ENCODE measurements around the gene MYO7A. TPM values are rescaled to one million over a fixed set of nuclear protein-coding genes. Genes with fewer than 3 reads are reported as not detected.

The MYO7A gene
- polyA plus RNA-seq, 1 experiment = not detected

DNA sequence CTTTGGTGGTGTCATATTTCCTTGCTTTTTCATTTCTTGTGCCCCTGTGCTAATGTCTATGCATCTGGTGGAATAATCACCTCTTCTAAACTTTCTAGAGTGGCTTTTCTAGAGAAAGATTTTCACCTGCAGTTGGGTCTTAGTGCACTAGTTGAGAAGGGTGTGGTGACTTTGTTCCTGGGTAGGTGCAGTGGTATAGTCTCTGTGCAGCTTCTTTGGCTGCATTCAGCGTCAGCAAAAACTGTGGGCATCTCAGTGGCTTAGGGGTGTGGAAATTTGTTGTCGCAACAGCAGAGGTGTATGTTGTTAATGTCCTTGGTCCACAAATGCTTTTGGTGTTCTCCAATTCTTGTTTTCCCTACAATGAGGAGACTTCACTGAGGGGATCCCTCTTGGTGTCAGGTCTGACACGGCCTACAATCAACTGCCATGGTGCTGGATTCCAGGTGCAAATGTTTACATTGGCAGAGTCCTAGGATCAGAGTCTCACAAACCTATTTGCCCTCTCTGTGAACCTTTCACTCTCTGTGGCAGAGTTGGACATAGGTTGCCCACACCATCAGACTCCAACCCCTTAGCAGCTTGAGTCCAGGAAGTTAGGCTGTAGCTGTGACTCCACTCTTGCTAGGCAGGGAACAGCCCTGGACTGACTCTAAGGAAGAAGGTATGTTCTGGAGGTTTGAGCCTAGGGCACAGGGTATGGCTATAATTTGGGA is 124.7 kb downstream of the MYO7A start:
- Histone ChIP-seq H3K9me3 (ENCODE audit: control insufficient read depth, insufficient read depth, low read length) (peaks cover 3% of the 10 kb centered on the region), H3K27me3 (ENCODE audit: control insufficient read depth, insufficient read depth, low read length) (no peaks in the 10 kb centered on the region), H3K4me3 (ENCODE audit: low read depth, low read length) (no peak overlapping the region), H3K27ac (ENCODE audit: low read depth, low read length) (no peak overlapping the region)
- CTCF ChIA-PET = interaction anchor here (0.5 kb wide), 1 partner anchor 10 kb away, joined by 3 read pairs; no protein-coding TSS in a partner anchor
- TF ChIP-seq, protein P1, sequence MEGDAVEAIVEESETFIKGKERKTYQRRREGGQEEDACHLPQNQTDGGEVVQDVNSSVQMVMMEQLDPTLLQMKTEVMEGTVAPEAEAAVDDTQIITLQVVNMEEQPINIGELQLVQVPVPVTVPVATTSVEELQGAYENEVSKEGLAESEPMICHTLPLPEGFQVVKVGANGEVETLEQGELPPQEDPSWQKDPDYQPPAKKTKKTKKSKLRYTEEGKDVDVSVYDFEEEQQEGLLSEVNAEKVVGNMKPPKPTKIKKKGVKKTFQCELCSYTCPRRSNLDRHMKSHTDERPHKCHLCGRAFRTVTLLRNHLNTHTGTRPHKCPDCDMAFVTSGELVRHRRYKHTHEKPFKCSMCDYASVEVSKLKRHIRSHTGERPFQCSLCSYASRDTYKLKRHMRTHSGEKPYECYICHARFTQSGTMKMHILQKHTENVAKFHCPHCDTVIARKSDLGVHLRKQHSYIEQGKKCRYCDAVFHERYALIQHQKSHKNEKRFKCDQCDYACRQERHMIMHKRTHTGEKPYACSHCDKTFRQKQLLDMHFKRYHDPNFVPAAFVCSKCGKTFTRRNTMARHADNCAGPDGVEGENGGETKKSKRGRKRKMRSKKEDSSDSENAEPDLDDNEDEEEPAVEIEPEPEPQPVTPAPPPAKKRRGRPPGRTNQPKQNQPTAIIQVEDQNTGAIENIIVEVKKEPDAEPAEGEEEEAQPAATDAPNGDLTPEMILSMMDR (IDR thresholded peaks at IDR 0.05; ENCODE audit: low read depth, low read length) = no peak
- no peak for DNase-seq (ENCODE audit: low read depth, low spot score)
- POLR2A ChIA-PET = no interaction called here

DNA sequence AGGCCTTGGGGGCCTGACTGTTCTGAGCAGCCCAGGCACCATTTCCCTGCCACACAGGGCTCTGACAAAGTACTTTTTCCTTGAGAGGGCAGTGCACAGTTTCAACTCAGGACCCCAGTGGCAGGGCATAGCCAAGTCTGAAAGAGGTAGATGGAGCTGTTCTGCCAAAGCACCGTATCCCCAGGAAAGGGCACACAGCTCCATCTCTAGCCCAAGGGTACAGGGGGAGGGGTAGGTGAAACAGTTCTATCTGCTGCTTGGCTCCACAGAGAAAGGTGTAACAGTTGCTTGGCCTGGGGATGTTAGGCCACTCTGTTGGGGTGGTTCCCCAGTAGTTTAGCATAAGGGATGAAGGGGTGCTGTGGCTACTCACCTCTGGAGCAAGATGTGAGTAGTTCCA is 125.6 kb downstream of the MYO7A start:
- Histone ChIP-seq H3K9me3 (ENCODE audit: control insufficient read depth, insufficient read depth, low read length) (peaks cover 3% of the 10 kb centered on the region), H3K27ac (ENCODE audit: low read depth, low read length) (no peak overlapping the region), H3K4me3 (ENCODE audit: low read depth, low read length) (no peak overlapping the region), H3K27me3 (ENCODE audit: control insufficient read depth, insufficient read depth, low read length) (no peaks in the 10 kb centered on the region)
- no peak for DNase-seq (ENCODE audit: low read depth, low spot score)
- CTCF ChIA-PET = interaction anchor here (0.5 kb wide), 1 partner anchor 10 kb away, joined by 3 read pairs; no protein-coding TSS in a partner anchor
- TF ChIP-seq, protein P1 (IDR thresholded peaks at IDR 0.05; ENCODE audit: low read depth, low read length) = no peak
- POLR2A ChIA-PET = no interaction called here

DNA sequence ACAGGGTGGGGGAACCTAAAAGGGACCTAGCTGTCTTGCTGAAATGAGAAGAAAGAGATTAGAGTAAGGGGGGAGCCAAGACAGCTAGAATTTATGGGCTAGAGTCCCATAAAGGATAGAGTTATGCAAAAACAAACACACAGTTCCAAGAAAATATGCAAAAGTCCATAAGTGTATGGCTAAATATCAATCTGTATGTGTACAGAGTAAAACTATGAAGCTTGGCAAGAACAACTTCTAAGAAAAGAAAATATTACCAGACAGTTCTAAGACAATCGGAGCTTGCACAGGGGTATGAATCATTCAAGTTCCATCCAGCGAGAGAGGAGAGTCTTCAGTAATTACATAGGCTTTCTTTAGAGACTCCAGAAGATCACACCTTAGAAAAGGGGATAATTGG is 131.6 kb downstream of the MYO7A start:
- no peak overlapping the region for H3K27ac ChIP-seq (ENCODE audit: low read depth, low read length)
- CTCF ChIA-PET = interaction anchor here (0.5 kb wide), 1 partner anchor 239 kb away, joined by 5 read pairs; no protein-coding TSS in a partner anchor
- DNase-seq (ENCODE audit: low read depth, low spot score) = no peak
- H3K27me3 ChIP-seq (ENCODE audit: control insufficient read depth, insufficient read depth, low read length) = no peaks in the 10 kb centered on the region
- H3K9me3 ChIP-seq (ENCODE audit: control insufficient read depth, insufficient read depth, low read length) = no peaks in the 10 kb centered on the region
- POLR2A ChIA-PET = interaction anchor here (0.6 to 1.0 kb wide), 2 partner anchors 27 to 113 kb away, joined by 4 read pairs; no protein-coding TSS in a partner anchor
- TF ChIP-seq, protein P1 (IDR thresholded peaks at IDR 0.05; ENCODE audit: low read depth, low read length) = no peak
- H3K4me3 ChIP-seq (ENCODE audit: low read depth, low read length) = no peak overlapping the region

DNA sequence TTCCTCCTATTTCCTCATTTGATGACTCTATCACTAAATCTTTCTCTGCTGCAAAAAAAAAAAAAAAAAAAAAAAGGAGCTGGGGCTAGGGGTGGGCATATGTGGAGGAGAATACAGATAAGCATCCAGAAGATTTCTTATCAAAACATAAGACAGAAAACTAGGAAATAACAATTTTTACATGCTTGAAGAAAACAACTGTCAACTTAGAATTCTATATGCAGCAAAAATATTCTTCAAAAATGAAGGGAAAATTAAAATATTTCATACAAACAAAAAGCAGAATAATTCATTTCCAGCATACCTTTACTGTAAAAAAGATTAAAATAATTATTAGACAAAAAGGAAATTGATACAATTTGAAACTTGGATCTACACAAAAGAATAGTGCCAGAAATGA is 134.8 kb downstream of the MYO7A start:
- Histone ChIP-seq H3K4me3 (ENCODE audit: low read depth, low read length) (no peak overlapping the region), H3K27me3 (ENCODE audit: control insufficient read depth, insufficient read depth, low read length) (no peaks in the 10 kb centered on the region), H3K27ac (ENCODE audit: low read depth, low read length) (no peak overlapping the region), H3K9me3 (ENCODE audit: control insufficient read depth, insufficient read depth, low read length) (no peaks in the 10 kb centered on the region)
- ChIA-PET POLR2A (no interaction called here), CTCF (no interaction called here)
- TF ChIP-seq, protein P1 (IDR thresholded peaks at IDR 0.05; ENCODE audit: low read depth, low read length) = no peak
- no peak for DNase-seq (ENCODE audit: low read depth, low spot score)

Other genes starting within 250 kb of the MYO7A start
- gene B3GNT6, start 93.8 kb upstream of the MYO7A start, polyA plus RNA-seq (2011; rRNA removed) = not detected in 2 replicates
- gene CAPN5, start 61.3 kb upstream of the MYO7A start, polyA plus RNA-seq (2011; rRNA removed) = 18.6 and 22.8 TPM in 2 replicates
- not detected in 2 replicates for gene OMP, start 25.4 kb upstream of the MYO7A start, polyA plus RNA-seq (2011; rRNA removed)
- gene GDPD4, start 173.4 kb downstream of the MYO7A start, polyA plus RNA-seq (2011; rRNA removed) = not detected in 2 replicates

Measured in AG04450 (cell line).